SK-N-SH (cell line): ENCODE results near the gene LFNG. TPM values are rescaled to one million over a fixed set of nuclear protein-coding genes. Genes with fewer than 3 reads are reported as not detected.
A peak's percentile ranks its signal among the peaks of the same experiment; 100 is the strongest.

Experiments used
- CTCF ChIA-PET: fragments of 300-600, 350-600 bp; formaldehyde crosslinking; extraction: SDS; loops from one replicate; lab custom pipeline; 2021; lab: Yijun Ruan, JAX
- POLR2A ChIA-PET: fragments of 350-600 bp; sonication (Branson Sonifier 250); formaldehyde crosslinking; extraction: SDS; loops from one replicate; lab custom pipeline; 2020; ENCODE audit warnings: antibody characterized with exemption, inconsistent platforms; lab: Yijun Ruan, JAX
- DNase-seq: peaks from one replicate; pipeline ENCODE4 v3.0.0; 2012
- H2AFZ ChIP-seq: fragments of 200-600 bp; sonication (generic); 2 replicates; pipeline ENCODE4 v1.8.1; 2016; ENCODE audit warnings: antibody characterized with exemption, mild to moderate bottlenecking, low read depth
- H3F3A ChIP-seq: fragments of 200-600 bp; sonication (generic); replicated peaks from 2 replicates; pipeline ENCODE3; 2016; ENCODE audit warnings: antibody characterized with exemption, mild to moderate bottlenecking; ENCODE audit not compliant: insufficient read depth
- H3K27ac ChIP-seq, 2 experiments: fragments of 200-500 bp in 1 of 2; fragments of 200-600 bp in 1 of 2; sonication (Bioruptor generic) in 1 of 2; sonication (generic), shearing (Covaris generic) in 1 of 2; 2 replicates each; pipeline versions ENCODE4 v1.5.1 to v1.6.1; 2014 to 2016; ENCODE audit warnings: low read depth in 2 of 2, inconsistent platforms in 1 of 2, low read length in 1 of 2, mild to moderate bottlenecking in 1 of 2, mixed read lengths in 1 of 2
- H3K27me3 ChIP-seq: fragments of 200-600 bp; sonication (generic), shearing (Covaris generic); 2 replicates; pipeline ENCODE4 v1.6.1; 2016; ENCODE audit warnings: mixed run types; ENCODE audit not compliant: insufficient read depth
- H3K36me3 ChIP-seq, 2 experiments: fragments of 200-500 bp in 1 of 2; fragments of 200-600 bp in 1 of 2; sonication (Bioruptor generic) in 1 of 2; sonication (generic) in 1 of 2; replicated peaks in 1 of 2; 2 replicates each; pipeline versions ENCODE3 to v1.5.1; 2014 to 2016; ENCODE audit warnings: low read length in 1 of 2, mild to moderate bottlenecking in 1 of 2; ENCODE audit not compliant: insufficient read depth in 2 of 2, control insufficient read depth in 1 of 2
- H3K4me1 ChIP-seq, 2 experiments: fragments of 200-500 bp in 1 of 2; fragments of 200-600 bp in 1 of 2; sonication (Bioruptor generic) in 1 of 2; sonication (generic), shearing (Covaris generic) in 1 of 2; 2 replicates each; pipeline versions ENCODE4 v1.5.1 to v1.6.1; 2014 to 2016; ENCODE audit warnings: low read depth in 1 of 2, low read length in 1 of 2, mixed run types in 1 of 2; ENCODE audit not compliant: insufficient read depth in 2 of 2, control insufficient read depth in 1 of 2
- H3K4me2 ChIP-seq: fragments of 200-600 bp; sonication (generic), shearing (Covaris generic); 2 replicates; pipeline ENCODE4 v1.6.1; 2017; ENCODE audit warnings: mixed run types
- H3K4me3 ChIP-seq, 2 experiments: fragments of 200-500 bp in 1 of 2; fragments of 200-600 bp in 1 of 2; sonication (Bioruptor generic) in 1 of 2; sonication (generic), shearing (Covaris generic) in 1 of 2; 2 replicates each; pipeline versions ENCODE4 v1.5.1 to v1.8.1; 2014 to 2016; ENCODE audit warnings: low read depth in 2 of 2, inconsistent platforms in 1 of 2, low read length in 1 of 2, mild to moderate bottlenecking in 1 of 2, mixed read lengths in 1 of 2, moderate library complexity in 1 of 2
- H3K79me2 ChIP-seq: fragments of 200-600 bp; sonication (generic); 2 replicates; pipeline ENCODE4 v1.8.1; 2017; ENCODE audit warnings: mild to moderate bottlenecking; ENCODE audit not compliant: insufficient read depth
- H3K9ac ChIP-seq: fragments of 200-600 bp; sonication (generic); 2 replicates; pipeline ENCODE4 v1.6.1; 2017; ENCODE audit warnings: mixed run types
- H3K9me2 ChIP-seq: fragments of 200-600 bp; sonication (generic); 2 replicates; pipeline ENCODE4 v1.6.1; 2017; ENCODE audit warnings: mixed run types
- H3K9me3 ChIP-seq: fragments of 200-600 bp; sonication (generic); 2 replicates; pipeline ENCODE4 v1.6.1; 2017; ENCODE audit warnings: mixed run types, mild to moderate bottlenecking, moderate library complexity
- H4K20me1 ChIP-seq: fragments of 200-600 bp; sonication (generic); 2 replicates; pipeline ENCODE4 v1.6.1; 2017; ENCODE audit warnings: mild to moderate bottlenecking, mixed run types; ENCODE audit not compliant: insufficient read depth
- IRF3 ChIP-seq: fragments of 150-350 bp; IDR thresholded peaks from 2 replicates; pipeline ENCODE4 v1.6.1; 2016; ENCODE audit warnings: mild to moderate bottlenecking, low read depth, low read length
- RAD21 ChIP-seq: IDR thresholded peaks from 2 replicates; pipeline ENCODE4 v1.6.1; 2012; ENCODE audit warnings: mild to moderate bottlenecking, low read length
- RXRA ChIP-seq: IDR thresholded peaks from 2 replicates; pipeline ENCODE4 v1.4.0; 2012; ENCODE audit warnings: low read depth, mild to moderate bottlenecking, borderline replicate concordance
- SMC3 ChIP-seq: IDR thresholded peaks from 2 replicates; pipeline ENCODE4 v1.6.1; 2012; ENCODE audit warnings: low read depth, low read length, improper control_type of control experiment
- USF2 ChIP-seq: fragments of 150-350 bp; IDR thresholded peaks from 2 replicates; pipeline ENCODE4 v1.6.1; 2017; ENCODE audit warnings: antibody characterized with exemption, low read length, low read depth, borderline replicate concordance
- WGBS: methylation state at CpG from one replicate; pipeline ENCODE4 v1.1.6; 2017; ENCODE audit warnings: low lambda C conversion rate; 5-methylcytosine and 5-hydroxymethylcytosine counted together
- polyA plus RNA-seq, 3 experiments: library from polyadenylated mRNA; depleted of rRNA; stranded (reverse); fragments of >200 nt; gene quantifications; 2 replicates each; pipeline ENCODE4 v1.2.3, GENCODE V29; 2012
- TF ChIP-seq, protein P1 (sequence below): fragments of 200-600 bp; sonication (generic); IDR thresholded peaks from 2 replicates; pipeline ENCODE4 v1.6.1; 2017; ENCODE audit warnings: antibody characterized with exemption, mild to moderate bottlenecking, moderate library complexity

Gene LFNG
- polyA plus RNA-seq, 1 of the 3 experiments (the other 2 are of a cell fraction), result 9.4 TPM

DNA sequence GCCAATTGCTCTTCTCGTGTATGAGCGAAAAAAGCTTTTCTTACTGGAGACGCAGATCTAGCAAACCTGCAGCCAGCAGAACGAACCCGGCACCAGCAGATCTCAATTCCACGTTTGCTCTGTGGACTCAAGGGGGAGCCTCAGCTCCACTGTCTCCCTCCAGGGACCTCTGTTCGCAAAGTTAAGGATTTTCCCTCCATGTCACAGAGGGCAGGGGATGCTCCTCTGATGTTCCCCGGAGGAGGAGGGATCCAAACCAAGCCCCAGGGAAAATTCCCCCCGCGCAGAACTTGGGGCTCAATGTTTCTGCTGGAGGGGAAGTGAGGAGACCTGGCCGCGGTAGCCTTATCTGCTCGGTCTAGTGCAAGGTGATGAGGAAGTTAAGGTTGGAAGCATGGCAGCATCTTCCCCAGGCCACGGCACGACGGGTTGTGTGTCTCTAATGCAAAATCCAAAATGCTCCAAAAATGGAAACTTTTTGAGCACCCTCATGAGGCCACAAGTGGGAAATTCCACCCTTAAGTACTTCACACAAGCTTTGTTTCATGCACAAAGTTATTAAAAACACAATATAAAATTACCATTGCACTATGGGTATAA is 48.2 kb downstream of the LFNG start:
- Histone ChIP-seq H3K27ac (no peak overlapping the region), H3K27me3 (no peaks in the 10 kb centered on the region), H3K4me2 (no peak overlapping the region), H3K4me1 (no peaks in the 10 kb centered on the region), H2AFZ (no peak overlapping the region), H3K9me2 (no peaks in the 10 kb centered on the region), H4K20me1 (no peaks in the 10 kb centered on the region), H3K4me3 (no peak overlapping the region), H3K9me3 (no peaks in the 10 kb centered on the region), H3K79me2 (peaks cover 24% of the 10 kb centered on the region; the same call in 1 of the 2 replicates), H3K36me3 (peaks cover 4 to 8% of the 10 kb centered on the region in 2 experiments), H3K9ac (no peak overlapping the region), H3F3A (no peaks in the 10 kb centered on the region)
- DNase-seq, result peak; percentile 69
- POLR2A ChIA-PET, result no interaction called here
- CTCF ChIA-PET, result interaction anchor here (0.7 to 3.1 kb wide), 38 partner anchors 8 to 275 kb away, joined by 3 to 14 read pairs (median 4); partner anchors contain the start of genes BRAT1, GRIFIN and IQCE
- 91% methylated on average over 16 of the region's 16 CpGs for WGBS
- TF ChIP-seq SMC3 (peak; percentile 57), RAD21 (peak; percentile 82), USF2 (no peak)
- TF ChIP-seq, protein P1, sequence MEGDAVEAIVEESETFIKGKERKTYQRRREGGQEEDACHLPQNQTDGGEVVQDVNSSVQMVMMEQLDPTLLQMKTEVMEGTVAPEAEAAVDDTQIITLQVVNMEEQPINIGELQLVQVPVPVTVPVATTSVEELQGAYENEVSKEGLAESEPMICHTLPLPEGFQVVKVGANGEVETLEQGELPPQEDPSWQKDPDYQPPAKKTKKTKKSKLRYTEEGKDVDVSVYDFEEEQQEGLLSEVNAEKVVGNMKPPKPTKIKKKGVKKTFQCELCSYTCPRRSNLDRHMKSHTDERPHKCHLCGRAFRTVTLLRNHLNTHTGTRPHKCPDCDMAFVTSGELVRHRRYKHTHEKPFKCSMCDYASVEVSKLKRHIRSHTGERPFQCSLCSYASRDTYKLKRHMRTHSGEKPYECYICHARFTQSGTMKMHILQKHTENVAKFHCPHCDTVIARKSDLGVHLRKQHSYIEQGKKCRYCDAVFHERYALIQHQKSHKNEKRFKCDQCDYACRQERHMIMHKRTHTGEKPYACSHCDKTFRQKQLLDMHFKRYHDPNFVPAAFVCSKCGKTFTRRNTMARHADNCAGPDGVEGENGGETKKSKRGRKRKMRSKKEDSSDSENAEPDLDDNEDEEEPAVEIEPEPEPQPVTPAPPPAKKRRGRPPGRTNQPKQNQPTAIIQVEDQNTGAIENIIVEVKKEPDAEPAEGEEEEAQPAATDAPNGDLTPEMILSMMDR, result peak; percentile 46

GRCh38 chr7:2568521-2569223 is 49.1 kb downstream of the LFNG start:
- TF ChIP-seq IRF3 (no peak), RXRA (no peak)
- POLR2A ChIA-PET, result interaction anchor here (0.5 kb wide), 1 partner anchor 52 kb away, joined by 3 read pairs; no protein-coding TSS in a partner anchor
- H3K27ac ChIP-seq, result no peak overlapping the region

More at GRCh38 chr7:2568521-2569223, 49.1 kb downstream of the LFNG start:
- Histone ChIP-seq H3K4me2 (no peak overlapping the region), H3K9me3 (no peaks in the 10 kb centered on the region), H3K36me3 (peaks cover 6 to 11% of the 10 kb centered on the region in 2 experiments), H3K79me2 (peaks cover 18% of the 10 kb centered on the region; the same call in 1 of the 2 replicates), H3K9ac (no peak overlapping the region), H3F3A (no peaks in the 10 kb centered on the region), H3K27me3 (no peaks in the 10 kb centered on the region), H2AFZ (no peak overlapping the region), H3K9me2 (no peaks in the 10 kb centered on the region), H3K4me3 (no peak overlapping the region), H3K4me1 (no peaks in the 10 kb centered on the region), H4K20me1 (no peaks in the 10 kb centered on the region)
- CTCF ChIA-PET, result interaction anchor here (0.7 to 3.1 kb wide), 18 partner anchors 11 to 274 kb away, joined by 3 to 14 read pairs (median 4); partner anchors contain the start of gene GRIFIN
- 91% methylated on average over 20 of the region's 24 CpGs for WGBS
- DNase-seq, result no peak
